ENCODE measurements around the gene TKTL1.
"Not testable (repeated sequence)": the region's sequence is repeated elsewhere in the genome, so short reads cannot be mapped to it uniquely, and the experiment has no call there.

The TKTL1 gene

DNA sequence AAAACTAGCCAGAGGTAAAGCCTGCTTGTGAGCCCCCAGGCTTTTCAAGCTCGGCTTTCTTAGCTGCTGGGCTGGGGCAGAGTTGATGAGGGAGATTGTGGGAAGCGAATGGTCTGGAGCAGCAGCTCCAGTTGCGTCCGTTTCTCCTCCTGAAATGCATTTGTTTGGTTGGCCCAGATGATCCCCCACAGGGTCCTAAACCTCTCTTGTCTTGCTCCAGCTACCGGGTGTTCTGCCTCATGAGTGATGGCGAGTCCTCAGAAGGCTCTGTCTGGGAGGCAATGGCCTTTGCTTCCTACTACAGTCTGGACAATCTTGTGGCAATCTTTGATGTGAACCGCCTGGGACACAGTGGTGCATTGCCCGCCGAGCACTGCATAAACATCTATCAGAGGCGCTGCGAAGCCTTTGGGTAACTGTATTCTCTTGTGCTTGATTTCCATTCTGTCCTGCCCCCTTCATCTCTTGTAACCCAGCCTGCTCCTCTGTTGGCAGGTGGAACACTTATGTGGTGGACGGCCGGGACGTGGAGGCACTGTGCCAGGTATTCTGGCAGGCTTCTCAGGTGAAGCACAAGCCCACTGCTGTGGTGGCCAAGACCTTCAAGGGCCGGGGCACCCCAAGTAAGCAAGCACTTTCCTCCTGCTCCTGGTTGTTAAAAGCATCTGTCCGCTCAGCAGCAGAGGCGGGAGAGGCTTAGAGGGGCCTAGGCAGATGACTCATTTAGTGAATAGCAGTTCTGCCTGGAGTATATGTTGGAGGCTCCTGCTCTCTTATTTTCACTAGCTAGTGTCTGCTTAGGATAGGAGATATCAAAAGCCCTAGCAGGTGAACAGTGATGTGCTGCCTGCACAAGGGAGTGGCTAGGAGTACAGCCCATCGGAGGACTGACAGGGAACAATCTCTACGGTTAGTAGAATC is 15.3 kb downstream of the TKTL1 start:
- no peak for DNase-seq

DNA sequence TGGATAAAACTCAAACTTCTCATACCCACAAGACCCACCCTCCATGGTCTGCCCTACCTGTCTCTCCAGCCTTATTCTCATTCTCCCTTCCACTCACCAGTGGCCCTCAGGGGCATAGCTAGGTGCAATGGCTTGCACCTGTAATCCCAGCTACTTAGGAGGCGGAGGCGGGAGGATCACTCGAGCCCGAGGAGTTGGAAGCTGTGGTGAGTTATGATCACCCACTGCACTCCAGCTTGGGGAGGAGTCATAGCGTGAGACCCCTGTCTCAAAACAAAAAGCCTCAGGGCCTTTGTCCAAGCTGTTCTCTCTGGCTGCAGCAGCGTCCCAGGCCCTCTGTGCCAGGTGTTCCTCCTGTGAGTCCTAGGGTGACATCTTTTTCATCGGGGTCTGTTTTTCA is 16.5 kb downstream of the TKTL1 start:
- no peak for DNase-seq

DNA sequence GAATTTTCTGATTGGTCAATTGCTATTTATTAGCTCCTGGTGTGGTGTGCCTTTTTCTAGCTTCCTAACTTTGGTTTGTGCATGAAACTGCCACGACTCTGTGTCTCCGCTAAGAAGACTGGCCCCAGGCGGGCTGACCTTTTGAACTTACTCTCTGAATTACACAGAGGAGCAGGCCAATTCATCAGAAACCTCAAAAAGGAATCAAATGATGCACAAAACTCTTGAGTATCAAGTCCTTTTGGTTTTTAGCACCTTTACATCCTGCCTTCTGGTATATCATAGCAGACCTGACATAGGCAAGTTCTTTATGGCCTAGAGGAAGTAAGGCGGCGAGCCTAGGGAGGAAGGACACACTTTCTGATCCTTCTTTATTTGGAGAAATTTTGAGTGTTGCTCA is 17.6 kb downstream of the TKTL1 start:
- DNase-seq = no peak

DNA sequence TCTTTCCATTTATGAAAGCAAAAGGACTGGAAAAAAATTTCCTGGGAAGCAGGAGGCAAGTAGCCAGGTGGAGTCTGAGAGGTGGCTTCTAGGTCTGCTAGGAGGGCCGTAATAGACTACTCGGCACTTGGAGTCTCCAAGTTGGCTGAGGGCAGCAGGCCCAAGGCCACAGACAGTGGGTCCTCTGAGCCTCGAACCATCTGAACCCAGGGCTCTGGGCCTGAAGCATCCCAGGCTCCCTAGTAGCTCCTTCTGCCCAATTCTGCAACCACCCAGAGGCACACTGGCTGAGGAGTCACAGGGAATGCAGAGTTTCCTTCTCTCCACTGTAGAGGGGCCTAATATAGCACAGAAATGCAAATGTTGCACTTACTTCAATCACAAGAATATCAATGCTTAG is 19.8 kb downstream of the TKTL1 start:
- no peak for DNase-seq

DNA sequence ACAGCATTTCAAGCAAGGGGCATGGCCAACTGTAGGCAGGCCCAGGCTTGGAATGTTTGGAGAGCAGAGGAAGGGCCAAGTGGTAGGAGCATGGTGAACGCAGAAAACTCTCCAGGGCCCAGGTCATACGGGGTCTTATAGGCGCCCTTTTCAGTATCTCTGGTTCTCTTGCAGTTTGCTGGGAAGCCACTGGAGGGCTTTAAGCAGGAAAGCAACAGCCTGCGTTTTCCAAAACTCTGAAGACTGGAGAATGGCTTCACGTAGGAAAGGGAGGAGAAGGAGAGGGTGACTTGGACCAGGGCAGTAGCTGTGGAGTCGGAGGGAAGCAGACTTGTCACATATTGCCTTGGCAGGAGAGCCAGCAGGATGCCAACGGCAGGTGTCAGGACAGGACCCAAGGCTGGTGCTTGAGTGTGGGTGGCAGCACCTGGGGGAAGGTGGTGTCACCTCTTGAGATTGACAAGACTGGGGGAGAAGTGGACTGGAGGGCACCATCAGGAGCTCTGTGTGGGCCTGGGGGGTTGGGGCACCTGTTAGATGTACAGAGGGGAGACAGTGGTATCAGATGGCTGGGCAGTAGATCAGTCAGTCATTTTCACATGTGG is 21.9 kb downstream of the TKTL1 start:
- DNase-seq = no peak

DNA sequence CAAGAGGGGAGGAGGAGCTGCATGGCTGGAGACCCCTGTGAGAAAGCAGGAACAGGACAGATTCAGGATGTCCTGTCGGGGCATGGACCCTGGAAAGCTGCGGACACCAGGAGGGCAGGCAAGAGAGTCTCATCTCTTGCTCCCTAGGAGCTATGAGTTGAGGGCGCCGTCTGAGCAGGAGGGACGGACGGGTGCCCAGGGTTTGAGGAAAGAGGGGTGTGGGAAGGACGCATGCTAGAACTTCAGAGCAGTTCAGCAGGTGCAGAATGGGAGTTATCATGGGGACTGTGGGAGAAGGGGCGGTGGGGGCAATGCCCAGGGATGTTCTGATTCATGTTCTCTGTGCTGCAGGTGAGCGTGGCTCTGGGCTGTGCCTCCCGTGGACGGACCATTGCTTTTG is 24.8 kb downstream of the TKTL1 start:
- no peak for DNase-seq

DNA sequence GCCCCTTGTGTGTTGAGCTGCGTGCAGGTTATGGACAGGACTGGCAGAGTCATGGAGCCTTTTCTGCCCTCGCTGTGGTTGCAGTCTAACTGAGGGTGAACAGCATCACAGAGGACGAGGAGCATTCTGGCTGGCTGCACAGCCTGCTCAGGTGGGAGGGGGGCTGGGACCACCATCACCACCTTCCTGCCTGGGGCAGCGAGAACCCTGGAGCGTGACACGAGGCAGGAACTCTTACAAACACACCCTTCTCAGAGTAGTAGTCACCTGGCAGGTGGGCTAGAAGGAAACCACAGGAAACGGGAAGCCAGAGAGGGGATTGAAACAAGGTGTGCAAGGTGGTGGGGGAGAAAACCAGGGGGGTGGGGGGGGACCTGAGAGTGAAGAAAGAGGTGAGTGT is 25.6 kb downstream of the TKTL1 start:
- no peak for DNase-seq

DNA sequence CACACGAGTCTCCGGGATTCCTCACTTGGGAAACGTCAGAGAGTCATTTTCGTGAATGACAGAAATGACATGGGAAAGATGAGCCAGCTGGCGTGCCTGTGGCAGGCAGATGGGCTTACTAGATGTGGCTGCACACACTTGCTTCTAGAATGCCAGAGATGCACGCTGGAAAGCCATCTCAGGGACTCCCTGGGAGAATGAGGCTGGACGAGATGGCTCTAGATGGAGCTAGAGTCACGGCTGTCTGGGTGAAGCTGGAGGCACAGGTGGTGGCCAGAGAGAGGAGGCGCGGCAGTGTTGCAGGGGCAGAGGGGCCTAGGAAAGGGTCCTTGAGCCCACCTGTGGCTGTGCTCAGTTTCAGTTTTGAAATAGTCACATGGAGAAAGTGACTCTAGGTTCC is 26.0 kb downstream of the TKTL1 start:
- no peak for DNase-seq

DNA sequence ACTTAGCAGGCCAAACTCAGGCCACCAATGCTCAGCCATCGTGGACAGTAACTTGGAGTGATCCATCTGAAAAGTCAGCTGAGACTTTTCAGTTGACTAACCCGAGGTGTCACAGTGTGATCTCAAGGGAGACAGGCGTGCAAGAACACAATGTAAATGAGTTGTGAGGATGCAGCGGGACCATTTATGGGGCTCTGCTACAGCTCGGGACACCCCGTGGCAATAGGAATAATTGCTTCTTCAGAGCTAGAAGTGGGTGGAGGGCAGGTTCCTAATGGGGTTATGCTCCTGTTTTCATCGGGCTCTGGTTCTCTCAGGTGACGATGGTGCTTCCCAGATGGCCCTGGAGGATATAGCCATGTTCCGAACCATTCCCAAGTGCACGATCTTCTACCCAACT is 27.3 kb downstream of the TKTL1 start:
- DNase-seq = no peak

DNA sequence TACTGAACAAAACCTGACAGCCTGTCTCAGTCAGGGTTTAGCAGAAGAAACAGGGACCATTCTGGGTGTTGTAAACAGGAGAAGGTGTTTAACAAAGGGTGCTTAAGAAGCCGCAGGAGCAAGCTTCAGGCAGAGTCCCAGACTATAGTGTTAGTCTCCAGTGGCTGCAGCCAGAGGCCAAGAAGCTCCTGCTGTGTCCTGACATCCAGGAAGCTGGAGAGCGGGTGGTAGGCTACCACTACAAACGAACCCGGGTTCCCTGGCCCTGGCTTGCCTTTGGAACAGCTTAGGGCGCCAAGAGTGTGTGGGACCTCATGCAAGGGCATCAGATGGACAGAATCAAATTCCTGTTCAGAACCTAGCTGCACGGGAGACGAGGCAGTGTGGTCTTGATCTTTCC is 27.9 kb downstream of the TKTL1 start:
- DNase-seq = no peak

DNA sequence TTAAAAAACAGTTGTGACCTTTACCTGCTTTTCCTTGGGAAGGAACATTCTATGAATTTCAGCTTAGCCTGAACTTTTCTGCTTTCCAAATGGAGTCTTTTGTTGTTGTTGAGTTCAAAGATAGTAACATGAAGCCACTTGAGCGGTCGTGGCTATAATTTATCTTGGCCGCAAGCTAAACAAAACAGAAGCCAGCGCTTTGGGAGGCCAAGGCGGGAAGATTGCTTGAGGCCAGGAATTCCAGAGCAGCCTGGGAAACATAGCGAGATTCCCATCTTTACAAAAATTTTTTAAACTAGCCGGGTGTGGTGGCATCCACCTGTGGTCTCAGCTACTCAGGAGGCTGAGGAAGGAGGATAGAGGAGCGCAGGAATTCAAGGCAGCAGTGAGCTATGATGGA is 29.9 kb downstream of the TKTL1 start:
- DNase-seq = no peak

DNA sequence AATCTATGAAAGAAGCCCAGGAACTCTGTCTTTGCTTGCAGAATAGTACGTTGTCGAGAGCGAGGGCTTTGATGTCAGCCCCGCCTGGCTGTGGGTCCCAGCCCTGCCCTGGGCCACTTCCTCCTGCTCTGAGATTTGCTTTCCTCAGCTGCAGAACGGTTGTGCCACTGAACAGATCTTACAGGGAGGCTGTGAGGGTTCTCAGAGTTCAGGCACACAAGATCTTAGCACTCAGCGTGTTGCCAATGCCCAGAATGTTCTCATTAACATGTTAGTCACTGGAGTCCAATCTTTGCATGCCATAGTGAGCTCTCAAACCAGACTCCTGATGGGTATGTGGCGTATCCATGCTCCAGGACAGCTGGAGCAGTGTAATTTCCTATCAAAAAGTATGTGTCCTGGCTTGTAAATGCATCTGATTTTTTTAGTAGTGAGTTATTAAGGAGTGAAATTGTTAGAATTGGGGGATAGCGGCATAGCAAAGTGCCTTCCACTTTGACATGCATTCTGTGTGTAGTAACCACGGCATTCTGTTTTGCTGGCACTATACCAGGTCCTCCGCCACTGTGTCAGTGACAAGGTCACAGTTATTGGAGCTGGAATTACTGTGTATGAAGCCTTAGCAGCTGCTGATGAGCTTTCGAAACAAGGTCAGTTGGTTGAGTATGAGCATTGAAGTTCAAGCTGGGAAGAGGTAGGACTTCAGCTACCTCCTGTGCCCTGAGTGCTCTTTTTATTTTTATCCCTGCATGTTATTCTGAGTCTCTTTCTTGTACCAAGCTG is 31.6 kb downstream of the TKTL1 start:
- DNase-seq = no peak

DNA sequence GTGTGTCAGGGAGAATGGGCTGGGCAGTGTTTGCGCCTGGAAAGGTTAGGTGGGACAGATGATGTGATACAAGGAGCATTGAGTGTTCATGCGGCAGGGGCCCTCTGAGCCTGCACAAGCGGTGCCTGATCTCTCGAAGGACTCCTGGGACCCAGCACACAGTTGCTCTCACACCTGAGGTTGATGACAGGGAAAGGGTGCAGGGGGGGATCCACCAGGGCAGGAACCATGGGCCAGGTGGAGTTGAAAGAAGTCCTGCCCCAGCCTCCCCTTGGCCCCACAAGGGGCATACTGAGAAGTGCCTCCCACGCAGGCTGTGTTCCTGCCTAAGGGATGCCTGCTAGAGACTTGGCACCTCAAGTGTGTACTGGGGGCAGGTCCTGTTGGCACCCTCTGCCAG is 33.1 kb downstream of the TKTL1 start:
- no peak for DNase-seq

DNA sequence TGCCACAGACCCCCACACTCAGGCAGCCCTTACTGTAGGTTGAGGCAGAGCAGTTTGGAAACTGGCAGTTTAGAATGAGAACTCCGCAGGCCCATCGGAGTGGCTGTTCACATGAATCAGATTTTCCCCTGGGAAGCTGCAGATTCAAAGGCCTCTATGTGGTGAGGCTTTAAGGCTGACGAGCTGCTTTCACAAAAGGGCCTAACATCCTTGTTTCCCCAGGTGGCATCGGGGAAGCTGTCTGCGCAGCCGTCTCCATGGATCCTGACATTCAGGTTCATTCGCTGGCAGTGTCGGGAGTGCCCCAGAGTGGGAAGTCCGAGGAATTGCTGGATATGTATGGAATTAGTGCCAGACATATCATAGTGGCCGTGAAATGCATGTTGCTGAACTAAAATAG is 33.7 kb downstream of the TKTL1 start:
- DNase-seq = no peak

DNA sequence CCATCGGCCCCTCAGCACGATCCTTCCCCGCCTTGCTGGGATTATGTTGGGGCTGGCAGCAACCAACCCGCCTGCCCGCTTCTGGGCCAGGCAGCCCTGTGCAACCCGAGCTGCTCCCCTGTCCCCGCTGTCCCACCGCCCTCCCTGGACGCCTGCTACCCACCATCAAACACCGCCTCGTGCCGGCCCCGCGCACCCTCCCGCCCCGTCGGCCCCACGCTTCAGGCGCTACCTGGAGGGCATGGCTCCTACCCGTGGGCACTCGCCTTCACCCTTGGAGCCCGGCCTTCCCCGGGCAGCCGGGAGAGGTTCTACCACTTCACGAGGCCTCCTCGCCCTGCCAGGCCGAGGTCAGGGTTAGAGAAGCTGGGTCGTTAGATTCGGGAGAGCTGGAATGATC is 37.0 kb downstream of the TKTL1 start:
- DNase-seq = no peak

DNA sequence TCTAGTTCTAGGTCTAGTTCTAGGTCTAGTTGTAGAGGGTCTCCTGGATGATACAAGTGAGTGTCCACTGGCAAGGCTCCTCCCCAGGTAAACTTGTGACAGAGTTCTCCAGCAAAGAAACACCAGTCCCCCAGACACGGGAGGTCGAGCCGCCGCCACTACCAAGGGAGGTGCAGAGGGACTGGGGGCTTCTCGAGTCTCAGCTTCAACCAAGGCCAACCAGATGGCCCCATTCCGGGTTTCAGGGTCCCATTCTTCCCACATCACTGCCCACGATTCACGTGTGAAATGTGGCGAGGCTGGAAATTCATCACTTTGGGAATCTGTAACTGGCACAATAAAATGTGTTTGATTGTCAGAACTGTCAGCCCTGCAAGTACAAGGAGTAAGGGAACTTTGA is 37.5 kb downstream of the TKTL1 start:
- no peak for DNase-seq

DNA sequence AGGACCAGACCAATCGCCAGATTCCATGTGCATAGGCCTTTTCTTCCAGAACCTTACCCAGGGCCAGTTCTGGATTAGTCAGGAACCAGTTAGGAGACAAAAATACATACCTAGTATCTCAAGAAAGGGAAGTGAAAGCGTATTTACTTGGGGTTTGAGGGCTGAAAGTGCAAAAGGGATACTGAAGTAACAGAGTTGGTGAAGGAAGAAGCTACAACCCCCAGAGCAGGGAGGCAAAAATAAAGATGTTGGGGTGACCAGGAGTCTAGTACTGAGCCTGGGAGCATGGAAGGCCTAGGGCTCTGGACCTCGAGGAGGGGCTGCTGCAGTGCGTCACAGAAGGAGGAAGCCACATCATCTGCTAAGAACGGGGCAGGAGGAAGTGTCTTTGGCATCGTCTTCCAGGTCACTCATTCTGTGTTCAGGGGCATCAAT is 38.3 kb downstream of the TKTL1 start:
- no peak for DNase-seq

DNA sequence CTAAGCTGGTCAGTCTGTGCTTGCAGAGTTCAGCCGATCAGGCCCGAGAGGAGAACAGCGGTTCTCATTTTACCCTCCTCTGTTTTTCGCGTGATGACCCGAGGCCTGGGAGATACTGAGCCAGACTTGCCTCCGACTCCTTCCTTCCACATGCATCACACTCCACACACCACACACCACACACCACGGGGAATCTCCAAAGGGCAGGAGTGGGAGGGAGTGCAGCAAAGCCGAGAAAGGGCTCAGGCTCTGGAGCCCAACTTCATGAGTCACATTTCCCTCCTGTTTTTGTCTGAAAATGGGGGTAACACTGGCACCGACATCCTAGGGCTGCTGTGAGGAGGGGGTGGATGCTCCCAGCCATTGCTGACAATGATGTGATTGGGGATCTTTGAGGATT is 38.9 kb downstream of the TKTL1 start:
- no peak for DNase-seq

DNA sequence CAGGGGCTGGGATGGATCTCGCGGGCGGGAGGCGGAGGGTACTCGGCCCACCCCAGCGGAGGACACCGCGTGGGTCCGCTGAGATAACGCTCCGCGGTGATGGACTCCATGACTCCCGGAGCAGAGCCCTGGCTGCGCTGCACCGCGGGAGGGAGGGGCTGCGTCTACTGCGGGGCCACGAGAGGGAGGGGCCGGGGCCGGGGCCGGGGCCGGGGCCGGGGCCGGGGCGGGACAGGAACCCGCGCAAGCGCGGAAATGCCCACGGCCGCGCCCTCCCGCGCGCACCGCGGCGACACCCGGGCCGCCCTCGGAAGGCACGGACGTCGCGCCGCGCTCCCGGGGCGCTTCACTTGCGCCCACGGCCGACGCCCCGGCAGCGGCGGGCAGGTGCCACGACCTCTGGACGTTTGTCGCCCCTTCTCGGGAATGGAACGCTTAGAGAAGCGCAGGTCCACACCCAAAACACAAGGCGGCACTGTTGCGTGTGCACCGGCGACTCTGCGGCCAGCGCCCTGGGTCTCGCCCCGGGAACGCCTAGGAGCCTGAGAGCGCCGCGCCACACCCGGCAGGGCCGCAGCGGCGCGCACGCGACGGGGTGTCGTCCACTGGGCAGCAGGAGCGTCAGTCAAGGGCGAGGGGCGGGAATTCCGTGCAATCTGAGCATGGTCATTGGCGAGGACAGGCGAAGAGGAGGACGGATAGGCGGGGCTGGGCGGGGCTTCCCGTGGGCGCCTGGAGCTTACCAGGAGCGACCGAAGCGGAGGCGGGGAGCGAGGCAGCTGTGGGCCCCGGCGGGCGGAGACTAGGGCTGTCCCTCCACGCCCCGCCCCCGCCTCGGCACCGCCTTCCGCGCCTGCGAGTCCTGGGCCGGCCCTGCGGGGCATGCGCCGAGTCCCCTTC is 46.1 kb downstream of the TKTL1 start:
- not testable (repeated sequence) for DNase-seq

DNA sequence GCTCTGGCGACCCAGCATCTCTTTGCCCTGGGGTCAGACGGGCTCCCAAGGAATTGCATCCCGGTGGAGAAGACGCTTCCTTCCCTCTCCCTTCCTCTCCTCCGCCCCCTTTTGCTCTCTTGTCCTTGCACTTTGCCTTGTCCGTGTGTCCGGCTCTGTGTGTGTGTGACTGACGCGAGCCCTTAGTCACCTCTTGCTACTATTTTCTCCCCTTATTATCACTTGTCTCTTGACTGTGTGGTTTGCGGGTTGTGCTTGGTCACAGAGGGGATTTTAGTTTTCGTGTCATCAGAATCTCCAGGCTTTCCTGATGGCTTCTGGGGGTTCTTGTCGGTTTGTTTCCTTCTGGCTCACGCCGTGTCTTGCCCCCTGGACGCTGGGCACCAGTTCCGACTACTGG is 47.5 kb downstream of the TKTL1 start:
- not testable (repeated sequence) for DNase-seq

DNA sequence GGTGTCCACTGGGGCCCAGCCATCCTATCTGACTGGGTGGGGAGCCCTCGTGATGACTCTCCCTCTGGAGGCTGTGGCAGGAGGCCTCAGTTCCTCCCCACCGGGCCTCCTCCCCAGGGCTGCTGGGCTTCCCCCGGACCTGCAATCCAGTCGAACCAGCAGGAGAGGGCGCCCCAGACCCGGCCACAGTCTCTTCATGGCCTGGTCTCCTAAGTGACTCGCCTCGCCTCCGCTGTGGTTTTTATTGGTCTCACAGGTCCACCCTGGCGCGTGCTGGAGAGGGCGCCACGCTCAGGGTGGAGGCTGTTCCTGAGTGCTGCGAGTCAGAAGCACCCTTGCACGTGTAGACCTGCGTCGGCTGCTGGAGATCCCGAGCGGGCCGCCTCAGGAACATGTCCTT is 48.0 kb downstream of the TKTL1 start:
- not testable (repeated sequence) for DNase-seq

DNA sequence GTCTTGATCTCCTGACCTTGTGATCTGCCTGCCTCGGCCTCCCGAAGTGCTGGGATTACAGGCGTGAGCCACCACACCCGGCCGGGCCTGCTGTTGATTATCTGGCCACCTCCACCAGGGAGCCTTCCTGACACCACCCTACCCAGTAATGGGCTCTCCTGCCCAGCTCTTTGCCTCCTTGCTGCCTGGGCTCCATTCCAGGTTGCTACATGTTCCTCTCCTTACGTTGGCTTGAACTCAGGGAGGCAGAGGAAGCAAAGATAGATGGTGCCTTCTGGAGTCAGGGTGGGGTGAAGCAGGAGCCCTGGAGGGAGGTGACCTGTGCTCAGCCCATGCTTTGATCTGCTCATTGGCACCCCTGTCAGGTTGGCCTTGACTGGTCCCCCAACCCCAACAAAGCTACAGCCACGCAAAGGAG is 52.5 kb downstream of the TKTL1 start:
- DNase-seq = no peak

Measured in NCI-H510A (cell line).